Liver (tissue), 3 donors: ENCODE data around the gene AKT3.

ENCODE experiments used
- EGR1 ChIP-seq, 2 donors: IDR thresholded peaks; 2 replicates each; pipeline ENCODE4 v1.6.1; 2016 to 2018; ENCODE audit warnings: antibody characterized with exemption in 2 of 2, low read depth in 2 of 2
- FOXA1 ChIP-seq: IDR thresholded peaks from 2 replicates; pipeline ENCODE4 v1.6.1; 2016; ENCODE audit warnings: antibody characterized with exemption
- FOXA2 ChIP-seq: IDR thresholded peaks from 2 replicates; pipeline ENCODE4 v1.6.1; 2016; ENCODE audit warnings: antibody characterized with exemption
- HNF4G ChIP-seq: IDR thresholded peaks from 2 replicates; pipeline ENCODE4 v1.6.1; 2016; ENCODE audit warnings: antibody characterized with exemption
- NR2F2 ChIP-seq: IDR thresholded peaks from 2 replicates; pipeline ENCODE4 v1.6.1; 2016; ENCODE audit warnings: antibody characterized with exemption
- RAD21 ChIP-seq, 2 donors: IDR thresholded peaks; 2 replicates each; pipeline ENCODE4 v1.6.1; 2016; ENCODE audit warnings: antibody characterized with exemption in 2 of 2, mild to moderate bottlenecking in 2 of 2
- REST ChIP-seq: IDR thresholded peaks from 2 replicates; pipeline ENCODE4 v1.6.1; 2016; ENCODE audit warnings: antibody characterized with exemption, mild to moderate bottlenecking
- TAF1 ChIP-seq: conservative IDR thresholded peaks from 2 replicates; pipeline ENCODE4 v1.6.1; 2016; ENCODE audit warnings: antibody characterized with exemption, mild to moderate bottlenecking
- YY1 ChIP-seq: IDR thresholded peaks from 2 replicates; pipeline ENCODE4 v1.6.1; 2016; ENCODE audit warnings: antibody characterized with exemption, mild to moderate bottlenecking
- TF ChIP-seq, protein P1 (sequence below): fragments of 150-350 bp; IDR thresholded peaks from 2 replicates; pipeline ENCODE4 v1.5.1; 2017; ENCODE audit warnings: improper control_type of control experiment, low read depth, low read length; ENCODE audit not compliant: missing input control
- TF ChIP-seq, protein P2 (sequence below): IDR thresholded peaks from 2 replicates; pipeline ENCODE4 v1.6.1; 2016; ENCODE audit warnings: antibody characterized with exemption
- TF ChIP-seq, protein P3 (sequence below): IDR thresholded peaks from 2 replicates; pipeline ENCODE4 v1.6.1; 2016; ENCODE audit warnings: antibody characterized with exemption
- donor health status: healthy.
- donor health status: healthy.

GRCh38 chr1:243489158-243489527 lies 360.9 kb downstream of the AKT3 start:
- TF ChIP-seq, protein P1, sequence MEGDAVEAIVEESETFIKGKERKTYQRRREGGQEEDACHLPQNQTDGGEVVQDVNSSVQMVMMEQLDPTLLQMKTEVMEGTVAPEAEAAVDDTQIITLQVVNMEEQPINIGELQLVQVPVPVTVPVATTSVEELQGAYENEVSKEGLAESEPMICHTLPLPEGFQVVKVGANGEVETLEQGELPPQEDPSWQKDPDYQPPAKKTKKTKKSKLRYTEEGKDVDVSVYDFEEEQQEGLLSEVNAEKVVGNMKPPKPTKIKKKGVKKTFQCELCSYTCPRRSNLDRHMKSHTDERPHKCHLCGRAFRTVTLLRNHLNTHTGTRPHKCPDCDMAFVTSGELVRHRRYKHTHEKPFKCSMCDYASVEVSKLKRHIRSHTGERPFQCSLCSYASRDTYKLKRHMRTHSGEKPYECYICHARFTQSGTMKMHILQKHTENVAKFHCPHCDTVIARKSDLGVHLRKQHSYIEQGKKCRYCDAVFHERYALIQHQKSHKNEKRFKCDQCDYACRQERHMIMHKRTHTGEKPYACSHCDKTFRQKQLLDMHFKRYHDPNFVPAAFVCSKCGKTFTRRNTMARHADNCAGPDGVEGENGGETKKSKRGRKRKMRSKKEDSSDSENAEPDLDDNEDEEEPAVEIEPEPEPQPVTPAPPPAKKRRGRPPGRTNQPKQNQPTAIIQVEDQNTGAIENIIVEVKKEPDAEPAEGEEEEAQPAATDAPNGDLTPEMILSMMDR: no peak
- TF ChIP-seq, protein P2, sequence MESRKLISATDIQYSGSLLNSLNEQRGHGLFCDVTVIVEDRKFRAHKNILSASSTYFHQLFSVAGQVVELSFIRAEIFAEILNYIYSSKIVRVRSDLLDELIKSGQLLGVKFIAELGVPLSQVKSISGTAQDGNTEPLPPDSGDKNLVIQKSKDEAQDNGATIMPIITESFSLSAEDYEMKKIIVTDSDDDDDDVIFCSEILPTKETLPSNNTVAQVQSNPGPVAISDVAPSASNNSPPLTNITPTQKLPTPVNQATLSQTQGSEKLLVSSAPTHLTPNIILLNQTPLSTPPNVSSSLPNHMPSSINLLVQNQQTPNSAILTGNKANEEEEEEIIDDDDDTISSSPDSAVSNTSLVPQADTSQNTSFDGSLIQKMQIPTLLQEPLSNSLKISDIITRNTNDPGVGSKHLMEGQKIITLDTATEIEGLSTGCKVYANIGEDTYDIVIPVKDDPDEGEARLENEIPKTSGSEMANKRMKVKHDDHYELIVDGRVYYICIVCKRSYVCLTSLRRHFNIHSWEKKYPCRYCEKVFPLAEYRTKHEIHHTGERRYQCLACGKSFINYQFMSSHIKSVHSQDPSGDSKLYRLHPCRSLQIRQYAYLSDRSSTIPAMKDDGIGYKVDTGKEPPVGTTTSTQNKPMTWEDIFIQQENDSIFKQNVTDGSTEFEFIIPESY: no peak
- TF ChIP-seq RAD21 (IDR thresholded peaks at IDR 0.05) (no peak), YY1 (no peak), FOXA1 (no peak), FOXA2 (no peak), REST (no peak), EGR1 (IDR thresholded peaks at IDR 0.05; ENCODE audit: low read depth in 2 of 2) (no peak), HNF4G (no peak), TAF1 (no peak), NR2F2 (no peak)
- TF ChIP-seq, protein P3, sequence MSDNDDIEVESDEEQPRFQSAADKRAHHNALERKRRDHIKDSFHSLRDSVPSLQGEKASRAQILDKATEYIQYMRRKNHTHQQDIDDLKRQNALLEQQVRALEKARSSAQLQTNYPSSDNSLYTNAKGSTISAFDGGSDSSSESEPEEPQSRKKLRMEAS: no peak
